Measurements from ENCODE around the gene PALD1.

GRCh38 chr10:70505908-70506307 lies 27.3 kb downstream of the PALD1 start:
- no peak for TF ChIP-seq CTCF (IDR thresholded peaks at IDR 0.05)
- no peak for TF ChIP-seq MAFK (IDR thresholded peaks at IDR 0.05; ENCODE audit: partially characterized antibody)
- no peak for TF ChIP-seq RAD21 (conservative IDR thresholded peaks at IDR 0.05 in 1 of 2, IDR thresholded peaks at IDR 0.05 in 1 of 2)
- no peak for TF ChIP-seq PHF8 (IDR thresholded peaks at IDR 0.05; ENCODE audit: borderline replicate concordance, low read depth)
- TF ChIP-seq NR3C1 (IDR thresholded peaks at IDR 0.05): no peak
- no peak for TF ChIP-seq FOSL2 (IDR thresholded peaks at IDR 0.05)
- no peak for TF ChIP-seq FOSL2 (CRISPR knock-in tag; IDR thresholded peaks at IDR 0.05)
- TF ChIP-seq PBX3 (IDR thresholded peaks at IDR 0.05): no peak
- TF ChIP-seq REST (IDR thresholded peaks at IDR 0.05): no peak
- TF ChIP-seq POLR2A (IDR thresholded peaks at IDR 0.05; ENCODE audit: low read length): no peak

All from A549 (cell line).